H7 (cell line): ENCODE data around the gene ZNF488. TPM values are rescaled to one million over a fixed set of nuclear protein-coding genes. Genes with fewer than 3 reads are reported as not detected.

ENCODE experiments used
- DNase-seq: peaks from one replicate; pipeline ENCODE4 v3.0.0; 2012
- H3K27me3 ChIP-seq: 2 replicates; pipeline ENCODE4 v1.6.0; 2011; ENCODE audit warnings: mild to moderate bottlenecking, low read length; ENCODE audit not compliant: control insufficient read depth, insufficient read depth
- H3K36me3 ChIP-seq: replicated peaks from 2 replicates; pipeline ENCODE4 v1.5.1; 2011; ENCODE audit warnings: low read length; ENCODE audit not compliant: control insufficient read depth, insufficient read depth
- H3K4me3 ChIP-seq: 2 replicates; pipeline ENCODE4 v1.5.1; 2011; ENCODE audit warnings: low read depth, mild to moderate bottlenecking, control low read depth, low read length, moderate library complexity; ENCODE audit not compliant: insufficient read depth
- total RNA-seq: library from RNA; depleted of rRNA; stranded (reverse); fragments of >200 nt; shearing (Covaris generic); gene quantifications from 2 replicates; pipeline ENCODE4 v1.2.3, GENCODE V29; 2014

ZNF488 gene
- total RNA-seq, 1 experiment from 2014 or later, result 3.0 TPM

DNA sequence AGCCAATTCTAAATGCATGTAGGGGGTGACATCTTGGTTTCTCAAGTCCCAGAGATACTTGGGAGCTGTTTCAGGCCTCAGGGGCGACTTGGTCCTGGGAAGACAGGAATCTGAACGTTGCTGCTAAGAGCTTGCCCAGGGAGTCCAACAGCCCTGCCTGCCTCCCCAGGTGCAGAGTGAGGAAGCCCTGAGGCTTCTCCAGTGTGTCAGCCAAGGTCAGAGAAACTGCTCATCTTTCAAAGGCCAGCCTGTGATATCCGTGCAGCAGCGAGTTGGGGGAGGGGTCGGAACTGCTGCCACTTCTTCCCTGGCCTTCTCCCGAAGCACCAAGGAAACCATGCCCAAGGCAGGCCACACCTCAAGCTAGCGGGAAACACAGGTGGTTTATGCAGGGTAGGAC is 52.1 kb downstream of the ZNF488 start:
- Histone ChIP-seq H3K36me3 (no peaks in the 10 kb centered on the region), H3K4me3 (no peak overlapping the region), H3K27me3 (no peaks in the 10 kb centered on the region)
- no peak for DNase-seq

DNA sequence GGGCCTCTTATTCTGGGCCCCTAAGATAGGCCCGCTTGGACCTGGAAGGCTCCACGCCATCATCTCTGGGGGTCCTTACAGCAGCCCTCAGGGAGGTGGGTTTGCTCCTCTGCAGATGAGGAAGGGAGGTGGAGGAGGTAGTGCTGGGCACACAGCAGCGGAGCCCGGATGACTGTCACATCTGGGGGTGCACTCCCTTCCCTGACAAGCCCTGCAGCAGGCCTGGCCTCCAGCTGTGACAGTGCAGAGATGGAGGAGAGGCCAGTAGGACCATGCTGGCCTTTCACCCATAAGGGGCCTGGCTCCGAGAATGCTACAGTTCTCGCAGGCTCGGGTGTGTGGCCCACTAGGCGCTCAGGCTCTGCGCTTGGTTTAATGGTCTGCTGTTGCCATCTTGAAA is 52.6 kb downstream of the ZNF488 start:
- no peaks in the 10 kb centered on the region for H3K27me3 ChIP-seq
- H3K4me3 ChIP-seq, result no peak overlapping the region
- DNase-seq, result no peak
- H3K36me3 ChIP-seq, result no peaks in the 10 kb centered on the region

DNA sequence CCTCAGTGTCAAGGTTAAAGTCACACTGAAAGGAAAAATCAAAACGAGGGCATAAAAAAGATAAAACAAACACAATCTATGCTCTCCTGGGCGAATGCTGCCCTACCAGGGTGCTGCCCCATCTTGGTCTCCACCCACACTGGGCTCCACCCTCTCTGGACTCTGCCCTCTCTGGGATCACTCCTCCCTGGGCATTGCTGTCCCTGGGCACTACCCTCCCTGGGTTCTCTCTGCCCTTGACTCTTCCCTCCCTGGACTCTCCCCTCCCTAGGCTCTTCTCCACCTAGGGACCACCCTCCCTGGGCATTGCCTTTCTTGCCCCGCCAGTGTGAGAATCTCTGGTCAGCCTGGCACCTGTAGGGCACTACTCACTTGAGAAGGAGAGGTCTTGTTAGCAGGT is 53.3 kb downstream of the ZNF488 start:
- DNase-seq, result no peak
- Histone ChIP-seq H3K36me3 (no peaks in the 10 kb centered on the region), H3K4me3 (no peak overlapping the region), H3K27me3 (no peaks in the 10 kb centered on the region)

DNA sequence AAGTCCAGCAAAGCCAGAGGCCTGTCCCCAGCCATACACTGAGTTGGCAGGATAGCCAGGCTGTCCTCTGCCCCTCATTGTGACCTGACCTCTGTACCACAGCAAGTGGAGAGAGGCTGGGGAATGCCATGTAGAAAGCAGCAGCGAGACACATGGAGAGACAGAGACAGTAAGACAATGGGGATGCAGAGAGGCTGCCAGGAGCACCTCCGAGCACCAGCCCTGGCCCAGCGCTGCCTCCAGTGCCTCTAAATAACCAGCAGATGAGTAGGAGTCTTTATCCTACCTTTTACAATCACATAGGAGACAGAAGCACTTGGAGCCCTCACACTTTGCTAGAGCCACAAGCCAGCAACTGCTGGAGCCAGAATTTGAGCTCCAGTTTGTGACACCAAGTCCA is 53.7 kb downstream of the ZNF488 start:
- Histone ChIP-seq H3K4me3 (no peak overlapping the region), H3K36me3 (no peaks in the 10 kb centered on the region), H3K27me3 (no peaks in the 10 kb centered on the region)
- DNase-seq, result no peak

DNA sequence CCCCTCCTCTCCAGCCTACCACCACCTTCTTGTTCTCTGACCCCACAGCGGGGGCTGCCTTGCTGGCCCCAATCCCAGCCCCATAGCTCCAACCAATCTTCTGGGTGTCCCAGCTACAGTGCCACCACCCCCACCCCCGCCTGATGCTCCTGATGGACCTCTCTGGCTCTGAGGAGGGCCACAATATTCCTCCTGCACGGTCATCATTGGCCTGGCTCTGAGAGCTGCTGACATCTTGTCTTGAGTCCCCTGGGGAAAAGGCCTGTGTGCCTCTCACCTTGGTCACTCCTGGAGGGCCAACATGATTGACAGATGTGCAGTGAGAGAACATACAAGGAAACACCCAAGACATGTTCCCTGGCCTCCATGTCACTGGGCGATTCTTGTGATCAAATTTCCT is 54.2 kb downstream of the ZNF488 start:
- Histone ChIP-seq H3K36me3 (no peaks in the 10 kb centered on the region), H3K4me3 (no peak overlapping the region), H3K27me3 (no peaks in the 10 kb centered on the region)
- no peak for DNase-seq

DNA sequence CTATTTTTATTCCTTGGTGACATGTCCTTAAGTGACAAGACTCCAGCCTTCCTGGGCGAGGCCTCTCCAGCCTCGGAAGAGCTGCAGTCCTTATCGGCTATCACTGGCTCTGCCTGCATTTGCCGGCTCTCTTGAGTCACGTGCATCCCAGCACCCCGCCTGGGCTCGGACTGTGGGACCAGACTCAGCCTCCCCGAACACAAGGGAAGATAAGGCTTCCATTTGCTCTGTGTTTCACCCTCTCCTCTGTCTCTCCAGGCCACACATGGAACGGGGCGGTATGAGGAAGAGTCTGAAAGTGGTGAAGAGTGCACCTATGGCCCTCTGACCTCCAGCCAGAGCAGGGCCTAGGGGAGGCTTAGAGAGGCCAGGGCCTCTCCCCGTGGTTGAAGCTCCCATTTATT is 57.2 kb downstream of the ZNF488 start:
- no peak for DNase-seq
- Histone ChIP-seq H3K4me3 (no peak overlapping the region), H3K36me3 (no peaks in the 10 kb centered on the region), H3K27me3 (no peaks in the 10 kb centered on the region)

DNA sequence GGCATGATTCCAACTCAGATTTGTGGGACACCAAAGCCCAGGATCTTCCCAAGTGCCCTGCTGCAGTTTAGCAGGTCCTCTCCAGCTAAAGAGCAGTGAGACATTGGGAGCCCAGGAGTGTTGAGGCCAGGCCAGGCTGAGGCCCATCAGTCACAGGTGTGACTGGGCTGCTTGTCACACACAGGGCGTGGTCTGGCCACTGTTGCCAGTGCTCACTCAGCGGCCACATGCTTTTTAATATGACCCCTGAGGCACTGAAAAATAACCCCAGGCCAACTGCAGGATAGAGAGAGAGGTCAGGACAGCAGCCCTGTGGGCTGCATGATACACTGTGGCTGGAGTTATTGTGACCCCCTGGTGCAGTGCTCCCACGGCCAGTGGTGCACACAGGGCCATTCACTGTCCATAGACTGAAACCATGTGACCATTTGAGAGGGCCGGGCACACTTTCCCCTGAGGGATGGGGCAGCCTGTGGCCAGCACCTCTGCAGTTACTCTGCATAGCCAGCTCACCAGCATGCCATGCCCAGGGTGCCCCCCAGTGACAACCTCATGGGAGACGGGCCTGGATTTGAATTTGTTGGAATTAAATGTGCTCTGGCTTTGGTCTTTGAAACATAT is 57.7 kb downstream of the ZNF488 start:
- no peak overlapping the region for H3K4me3 ChIP-seq
- H3K36me3 ChIP-seq, result no peaks in the 10 kb centered on the region
- H3K27me3 ChIP-seq, result no peaks in the 10 kb centered on the region

DNA sequence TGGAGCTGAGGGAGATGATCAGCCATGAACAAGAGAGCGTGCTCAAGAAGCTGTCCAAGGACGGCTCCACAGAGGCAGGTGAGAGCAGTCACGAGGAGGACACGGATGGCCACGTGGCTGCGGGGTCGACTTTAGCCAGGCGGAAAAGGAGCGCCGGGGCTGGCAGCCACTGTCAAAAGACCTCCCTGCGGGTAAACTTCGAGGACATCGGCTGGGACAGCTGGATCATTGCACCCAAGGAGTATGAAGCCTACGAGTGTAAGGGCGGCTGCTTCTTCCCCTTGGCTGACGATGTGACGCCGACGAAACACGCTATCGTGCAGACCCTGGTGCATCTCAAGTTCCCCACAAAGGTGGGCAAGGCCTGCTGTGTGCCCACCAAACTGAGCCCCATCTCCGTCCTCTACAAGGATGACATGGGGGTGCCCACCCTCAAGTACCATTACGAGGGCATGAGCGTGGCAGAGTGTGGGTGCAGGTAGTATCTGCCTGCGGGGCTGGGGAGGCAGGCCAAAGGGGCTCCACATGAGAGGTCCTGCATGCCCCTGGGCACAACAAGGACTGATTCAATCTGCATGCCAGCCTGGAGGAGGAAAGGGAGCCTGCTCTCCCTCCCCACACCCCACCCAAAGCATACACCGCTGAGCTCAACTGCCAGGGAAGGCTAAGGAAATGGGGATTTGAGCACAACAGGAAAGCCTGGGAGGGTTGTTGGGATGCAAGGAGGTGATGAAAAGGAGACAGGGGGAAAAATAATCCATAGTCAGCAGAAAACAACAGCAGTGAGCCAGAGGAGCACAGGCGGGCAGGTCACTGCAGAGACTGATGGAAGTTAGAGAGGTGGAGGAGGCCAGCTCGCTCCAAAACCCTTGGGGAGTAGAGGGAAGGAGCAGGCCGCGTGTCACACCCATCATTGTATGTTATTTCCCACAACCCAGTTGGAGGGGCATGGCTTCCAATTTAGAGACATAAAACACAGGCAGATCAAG is 58.5 kb downstream of the ZNF488 start:
- no peaks in the 10 kb centered on the region for H3K36me3 ChIP-seq
- H3K4me3 ChIP-seq, result no peak overlapping the region
- DNase-seq, result no peak
- no peaks in the 10 kb centered on the region for H3K27me3 ChIP-seq

More for the DNA sequence above, 57.7 kb downstream of the ZNF488 start:
- DNase-seq, result no peak

DNA sequence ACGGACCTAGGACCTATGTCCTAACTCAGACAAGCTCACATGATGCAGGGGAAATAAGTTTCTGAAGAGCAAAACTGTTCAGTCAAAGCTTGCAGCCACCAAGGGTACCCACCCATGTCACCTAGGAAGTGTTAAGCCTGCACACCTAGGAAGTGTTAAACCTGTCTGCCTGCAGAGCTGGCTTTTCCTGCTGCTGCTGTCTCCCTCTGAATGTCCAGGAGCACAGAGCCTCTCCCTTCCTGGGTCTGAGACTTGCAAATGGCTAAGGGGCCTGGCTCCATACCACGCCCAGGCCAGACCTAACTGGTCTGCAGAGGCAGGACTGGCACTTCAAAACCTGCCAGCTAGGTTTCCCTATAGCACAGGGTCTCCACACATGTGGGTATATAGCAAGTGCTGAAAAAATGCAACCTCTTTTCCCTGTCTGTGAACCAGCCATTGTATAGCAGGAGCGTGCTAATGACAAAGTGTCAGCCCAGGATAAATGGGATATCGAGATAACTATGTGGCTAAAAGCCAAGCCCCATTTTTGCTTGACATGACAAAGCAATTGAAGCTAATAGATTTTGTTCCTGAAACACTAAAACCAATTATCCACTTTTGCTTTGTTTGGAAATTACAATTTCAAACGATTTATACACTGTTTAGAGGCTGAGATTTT is 60.3 kb downstream of the ZNF488 start:
- DNase-seq, result no peak
- Histone ChIP-seq H3K4me3 (no peak overlapping the region), H3K36me3 (no peaks in the 10 kb centered on the region), H3K27me3 (no peaks in the 10 kb centered on the region)

DNA sequence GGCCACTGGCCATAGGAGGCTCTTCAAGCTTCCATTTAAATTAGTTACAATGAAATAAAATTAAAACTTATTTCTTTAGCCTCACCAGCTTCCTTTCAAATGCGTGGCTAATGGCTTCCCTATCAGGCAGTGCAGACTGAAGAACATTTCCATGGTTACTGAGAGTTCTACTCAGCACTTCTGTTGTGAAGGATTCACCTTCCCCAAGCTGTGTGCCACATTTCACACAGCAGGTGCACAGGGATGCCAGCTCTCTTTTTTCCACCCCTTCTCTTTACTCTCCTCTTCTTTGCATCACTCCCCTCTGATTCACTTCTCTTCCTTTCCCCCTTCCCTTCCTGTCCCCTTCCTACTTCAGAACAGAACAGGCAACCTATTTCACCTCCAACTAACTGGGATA is 61.0 kb downstream of the ZNF488 start:
- Histone ChIP-seq H3K27me3 (no peaks in the 10 kb centered on the region), H3K4me3 (no peak overlapping the region), H3K36me3 (no peaks in the 10 kb centered on the region)
- no peak for DNase-seq

DNA sequence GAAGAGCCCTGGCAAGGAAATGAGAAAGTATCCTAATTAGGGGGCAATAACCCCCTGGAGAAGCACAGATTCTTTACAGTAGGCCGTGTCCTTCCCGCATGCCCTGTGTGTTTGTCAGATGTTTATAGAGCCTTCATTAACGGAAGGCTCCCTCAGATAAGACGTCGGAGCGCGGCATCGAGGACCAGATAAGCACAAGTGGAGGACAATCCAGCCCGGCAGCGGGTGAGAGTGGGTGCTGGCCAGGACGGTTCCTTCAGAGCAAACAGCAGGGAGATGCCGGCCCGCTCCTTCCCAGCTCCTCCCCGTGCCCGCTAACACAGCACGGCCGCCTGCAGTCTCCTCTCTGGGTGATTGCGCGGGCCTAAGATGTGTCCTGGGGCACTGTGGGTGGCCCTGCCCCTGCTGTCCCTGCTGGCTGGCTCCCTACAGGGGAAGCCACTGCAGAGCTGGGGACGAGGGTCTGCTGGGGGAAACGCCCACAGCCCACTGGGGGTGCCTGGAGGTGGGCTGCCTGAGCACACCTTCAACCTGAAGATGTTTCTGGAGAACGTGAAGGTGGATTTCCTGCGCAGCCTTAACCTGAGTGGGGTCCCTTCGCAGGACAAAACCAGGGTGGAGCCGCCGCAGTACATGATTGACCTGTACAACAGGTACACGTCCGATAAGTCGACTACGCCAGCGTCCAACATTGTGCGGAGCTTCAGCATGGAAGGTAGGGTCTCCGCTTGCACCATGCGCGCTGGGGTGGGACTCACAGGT is 61.6 kb downstream of the ZNF488 start, which contains the start of gene GDF2:
TSS of gene GDF2 (plus strand) at position 155 of the 762 bp plus-strand sequence. CDS start at position 370, 215 bp downstream.
- H3K27me3 ChIP-seq, result no peaks in the 10 kb centered on the region
- DNase-seq, result no peak
- no peak within 1 kb of the TSS for H3K4me3 ChIP-seq
- H3K36me3 ChIP-seq, result no peaks in the 10 kb centered on the region

DNA sequence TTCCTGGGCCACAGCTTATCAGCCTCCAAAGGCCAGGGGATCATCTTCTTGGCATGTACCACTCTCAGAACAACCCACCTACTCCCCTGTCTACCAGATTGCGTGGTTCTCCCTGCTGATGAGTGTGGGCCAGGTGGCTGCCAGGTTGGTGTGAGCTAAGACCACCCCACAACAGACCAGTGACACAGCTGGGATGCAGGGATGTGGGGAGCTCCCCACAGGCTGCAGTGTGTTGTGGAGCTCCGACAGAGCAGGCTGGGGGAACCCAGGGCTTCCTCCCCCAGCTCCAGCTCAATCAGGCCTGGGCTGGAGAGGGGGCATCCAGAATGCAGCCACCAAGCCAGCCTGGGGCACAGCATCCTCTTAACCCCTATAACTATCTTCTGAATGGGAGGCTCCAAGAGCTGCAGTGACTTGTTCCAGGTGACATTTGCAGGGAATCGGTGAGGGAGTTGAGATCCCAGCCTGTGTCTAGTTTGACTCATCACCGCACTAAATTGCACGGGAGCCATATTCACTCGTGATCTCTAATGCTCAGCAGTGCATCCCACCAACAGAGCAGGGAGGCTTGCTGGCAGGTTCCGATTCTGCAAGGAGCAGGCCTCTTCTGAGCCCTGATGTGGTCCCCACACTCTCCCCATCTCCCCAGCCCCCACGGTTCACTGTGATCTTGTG is 62.4 kb downstream of the ZNF488 start:
- no peak for DNase-seq
- Histone ChIP-seq H3K4me3 (no peak overlapping the region), H3K36me3 (no peaks in the 10 kb centered on the region), H3K27me3 (no peaks in the 10 kb centered on the region)

DNA sequence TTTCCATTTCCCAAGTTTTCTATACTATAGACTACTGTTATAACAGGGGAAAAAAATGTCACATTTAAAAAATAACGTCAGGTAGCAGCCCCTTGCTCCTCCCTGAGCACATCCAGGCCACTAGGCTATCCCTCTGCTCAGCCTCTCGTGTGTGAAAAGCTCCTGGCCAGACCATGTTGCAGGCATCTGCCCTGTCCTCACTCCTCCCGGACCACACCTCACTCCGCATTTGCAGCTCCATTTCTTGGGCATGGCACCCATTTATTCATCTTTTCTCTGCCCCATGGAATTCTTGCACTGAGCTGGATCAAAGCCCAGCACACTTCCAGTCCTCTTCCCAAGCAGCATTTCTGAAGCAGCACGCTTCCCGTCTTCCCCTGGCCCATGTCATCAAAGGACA is 63.3 kb downstream of the ZNF488 start:
- Histone ChIP-seq H3K36me3 (no peaks in the 10 kb centered on the region), H3K27me3 (no peaks in the 10 kb centered on the region), H3K4me3 (no peak overlapping the region)
- DNase-seq, result no peak

DNA sequence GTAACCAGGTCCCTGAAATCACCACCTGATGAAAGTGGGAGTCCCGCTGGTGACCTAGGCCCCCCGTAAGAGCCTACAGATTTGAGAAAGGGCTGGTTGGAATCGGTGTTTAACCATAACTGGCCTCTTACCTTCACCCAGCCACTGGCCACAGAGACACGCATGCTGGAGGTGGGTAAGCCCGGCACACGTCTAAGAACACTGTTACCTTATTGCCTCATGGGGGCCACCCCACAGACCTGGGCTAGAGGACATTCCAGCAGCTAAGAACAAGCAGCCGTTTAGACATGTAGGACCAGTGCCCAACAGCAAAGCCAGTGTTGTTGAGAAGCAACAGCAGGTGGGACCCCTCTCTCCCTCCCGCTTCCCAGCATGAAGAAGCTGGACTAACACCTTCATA is 64.3 kb downstream of the ZNF488 start:
- H3K27me3 ChIP-seq, result no peaks in the 10 kb centered on the region
- H3K4me3 ChIP-seq, result no peak overlapping the region
- DNase-seq, result no peak
- no peaks in the 10 kb centered on the region for H3K36me3 ChIP-seq
